Measurements from ENCODE around the gene OR5AC2.

The OR5AC2 gene

DNA sequence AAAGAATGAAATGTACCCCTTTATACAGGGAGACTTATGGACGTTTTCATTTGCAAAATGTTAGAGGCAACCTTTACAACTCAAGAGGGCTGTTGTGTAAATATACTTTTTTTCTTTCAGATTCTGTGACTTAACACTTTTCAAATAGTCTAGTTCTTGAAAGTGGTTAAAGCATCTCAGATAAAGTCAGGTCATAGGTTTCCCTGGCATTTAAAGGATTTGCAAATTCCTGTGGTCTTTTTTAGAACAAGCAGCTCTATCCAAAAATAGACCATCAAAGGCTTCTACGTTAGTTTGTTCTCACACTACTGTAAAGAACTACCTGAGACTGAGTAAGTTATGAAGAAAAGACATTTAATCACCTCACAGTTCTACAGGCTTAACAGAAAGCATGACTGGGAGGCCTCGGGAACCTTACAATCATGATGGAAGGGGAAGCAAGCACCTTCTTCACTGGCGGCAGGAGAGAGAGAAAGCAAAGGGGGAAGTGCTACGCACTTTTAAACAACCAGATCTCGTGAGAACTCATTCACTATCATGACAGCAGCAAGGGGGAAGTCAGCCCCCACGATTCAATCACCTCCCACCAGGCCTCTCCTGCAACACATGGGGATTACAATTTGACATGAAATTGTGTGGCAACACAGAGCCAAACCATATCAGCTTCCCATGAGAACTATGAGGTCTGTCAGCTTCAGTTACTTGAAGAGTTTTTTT lies 28.6 kb upstream of the OR5AC2 start:
- no peak for TF ChIP-seq SIN3A (IDR thresholded peaks at IDR 0.05; ENCODE audit: borderline replicate concordance, insufficient read depth, low read length)
- TF ChIP-seq TAF1 (IDR thresholded peaks at IDR 0.05; ENCODE audit: borderline replicate concordance, insufficient read depth, low read length) = no peak
- TF ChIP-seq, protein P1, sequence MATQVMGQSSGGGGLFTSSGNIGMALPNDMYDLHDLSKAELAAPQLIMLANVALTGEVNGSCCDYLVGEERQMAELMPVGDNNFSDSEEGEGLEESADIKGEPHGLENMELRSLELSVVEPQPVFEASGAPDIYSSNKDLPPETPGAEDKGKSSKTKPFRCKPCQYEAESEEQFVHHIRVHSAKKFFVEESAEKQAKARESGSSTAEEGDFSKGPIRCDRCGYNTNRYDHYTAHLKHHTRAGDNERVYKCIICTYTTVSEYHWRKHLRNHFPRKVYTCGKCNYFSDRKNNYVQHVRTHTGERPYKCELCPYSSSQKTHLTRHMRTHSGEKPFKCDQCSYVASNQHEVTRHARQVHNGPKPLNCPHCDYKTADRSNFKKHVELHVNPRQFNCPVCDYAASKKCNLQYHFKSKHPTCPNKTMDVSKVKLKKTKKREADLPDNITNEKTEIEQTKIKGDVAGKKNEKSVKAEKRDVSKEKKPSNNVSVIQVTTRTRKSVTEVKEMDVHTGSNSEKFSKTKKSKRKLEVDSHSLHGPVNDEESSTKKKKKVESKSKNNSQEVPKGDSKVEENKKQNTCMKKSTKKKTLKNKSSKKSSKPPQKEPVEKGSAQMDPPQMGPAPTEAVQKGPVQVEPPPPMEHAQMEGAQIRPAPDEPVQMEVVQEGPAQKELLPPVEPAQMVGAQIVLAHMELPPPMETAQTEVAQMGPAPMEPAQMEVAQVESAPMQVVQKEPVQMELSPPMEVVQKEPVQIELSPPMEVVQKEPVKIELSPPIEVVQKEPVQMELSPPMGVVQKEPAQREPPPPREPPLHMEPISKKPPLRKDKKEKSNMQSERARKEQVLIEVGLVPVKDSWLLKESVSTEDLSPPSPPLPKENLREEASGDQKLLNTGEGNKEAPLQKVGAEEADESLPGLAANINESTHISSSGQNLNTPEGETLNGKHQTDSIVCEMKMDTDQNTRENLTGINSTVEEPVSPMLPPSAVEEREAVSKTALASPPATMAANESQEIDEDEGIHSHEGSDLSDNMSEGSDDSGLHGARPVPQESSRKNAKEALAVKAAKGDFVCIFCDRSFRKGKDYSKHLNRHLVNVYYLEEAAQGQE (IDR thresholded peaks at IDR 0.05; ENCODE audit: insufficient read depth in 1 of 2, low read depth in 2 of 2, low read length in 2 of 2) = no peak
- TF ChIP-seq FOXP2 (optimal IDR thresholded peaks at IDR 0.05; ENCODE audit: borderline replicate concordance, extremely low read depth, extremely low read length, insufficient read depth) = no peak
- TF ChIP-seq POLR2AphosphoS5 (IDR thresholded peaks at IDR 0.05; ENCODE audit: low read depth, low read length) = no peak

DNA sequence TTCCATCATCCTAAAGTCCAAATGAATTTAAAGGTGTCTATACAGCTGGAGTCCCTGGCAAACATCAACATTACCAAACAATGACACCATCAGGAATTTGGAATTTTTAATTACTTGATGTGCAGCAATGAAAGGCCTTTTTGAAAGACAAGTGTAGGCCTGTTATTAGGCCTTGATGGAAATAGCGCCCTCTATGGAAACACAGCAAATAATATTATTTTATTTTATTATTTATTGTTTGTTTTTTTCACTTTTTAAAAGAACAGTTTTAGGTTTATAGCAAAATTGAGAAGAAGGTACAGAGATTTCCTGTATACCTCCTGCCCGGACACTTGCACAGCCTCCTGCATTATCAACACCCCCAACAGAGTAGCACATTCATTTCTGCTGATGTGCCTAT lies 18.1 kb upstream of the OR5AC2 start:
- no peak for TF ChIP-seq SIN3A (IDR thresholded peaks at IDR 0.05; ENCODE audit: borderline replicate concordance, insufficient read depth, low read length)
- TF ChIP-seq FOXP2 (optimal IDR thresholded peaks at IDR 0.05; ENCODE audit: borderline replicate concordance, extremely low read depth, extremely low read length, insufficient read depth) = no peak
- no peak for TF ChIP-seq TAF1 (IDR thresholded peaks at IDR 0.05; ENCODE audit: borderline replicate concordance, insufficient read depth, low read length)
- no peak for TF ChIP-seq POLR2AphosphoS5 (IDR thresholded peaks at IDR 0.05; ENCODE audit: low read depth, low read length)
- TF ChIP-seq, protein P1 (IDR thresholded peaks at IDR 0.05; ENCODE audit: insufficient read depth in 1 of 2, low read depth in 2 of 2, low read length in 2 of 2) = no peak

DNA sequence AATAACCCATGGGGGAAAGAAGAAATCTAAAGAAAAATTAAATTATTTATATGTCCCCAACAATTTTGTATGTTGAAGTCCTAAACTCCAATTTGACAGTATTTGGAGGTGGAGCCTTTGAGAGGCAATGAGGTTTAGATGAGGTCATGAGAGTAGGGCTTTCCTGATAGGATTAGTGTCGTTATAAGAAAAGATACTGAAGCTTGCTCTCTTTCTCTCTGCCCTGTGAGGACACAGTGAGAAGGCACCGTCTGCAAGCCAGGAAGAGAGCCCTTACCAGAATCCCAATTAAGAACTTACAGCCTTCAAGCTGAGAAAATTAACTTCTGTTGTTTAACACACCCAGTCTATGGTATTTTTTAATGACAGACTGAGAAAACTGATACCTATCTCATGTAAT lies 16.1 kb upstream of the OR5AC2 start:
- TF ChIP-seq POLR2AphosphoS5 (IDR thresholded peaks at IDR 0.05; ENCODE audit: low read depth, low read length) = no peak
- TF ChIP-seq SIN3A (IDR thresholded peaks at IDR 0.05; ENCODE audit: borderline replicate concordance, insufficient read depth, low read length) = no peak
- TF ChIP-seq, protein P1 (IDR thresholded peaks at IDR 0.05; ENCODE audit: insufficient read depth in 1 of 2, low read depth in 2 of 2, low read length in 2 of 2) = no peak
- TF ChIP-seq TAF1 (IDR thresholded peaks at IDR 0.05; ENCODE audit: borderline replicate concordance, insufficient read depth, low read length) = no peak
- TF ChIP-seq FOXP2 (optimal IDR thresholded peaks at IDR 0.05; ENCODE audit: borderline replicate concordance, extremely low read depth, extremely low read length, insufficient read depth) = no peak

DNA sequence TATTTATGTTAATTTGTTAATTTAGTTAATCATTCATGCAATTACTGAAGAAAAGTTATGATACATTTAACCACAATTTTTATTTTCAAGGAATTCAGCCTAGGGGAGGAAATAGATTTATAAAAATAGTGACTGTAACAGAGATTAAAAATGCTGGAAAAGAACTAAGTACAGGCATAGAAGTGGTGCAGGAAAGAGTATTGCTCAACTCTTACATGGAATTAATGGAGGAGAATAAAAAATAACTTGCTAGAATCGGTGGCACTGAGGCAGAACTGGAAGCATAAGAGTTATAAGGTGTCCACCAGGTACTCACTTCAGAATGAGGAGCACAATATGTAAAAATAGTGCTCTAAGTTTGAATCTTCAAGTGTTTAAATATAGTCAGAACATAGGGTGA lies 13.5 kb upstream of the OR5AC2 start:
- no peak for TF ChIP-seq SIN3A (IDR thresholded peaks at IDR 0.05; ENCODE audit: borderline replicate concordance, insufficient read depth, low read length)
- no peak for TF ChIP-seq TAF1 (IDR thresholded peaks at IDR 0.05; ENCODE audit: borderline replicate concordance, insufficient read depth, low read length)
- no peak for TF ChIP-seq FOXP2 (optimal IDR thresholded peaks at IDR 0.05; ENCODE audit: borderline replicate concordance, extremely low read depth, extremely low read length, insufficient read depth)
- TF ChIP-seq POLR2AphosphoS5 (IDR thresholded peaks at IDR 0.05; ENCODE audit: low read depth, low read length) = no peak
- TF ChIP-seq, protein P1 (IDR thresholded peaks at IDR 0.05; ENCODE audit: insufficient read depth in 1 of 2, low read depth in 2 of 2, low read length in 2 of 2) = no peak

All from PFSK-1 (cell line).